Activated T-cell treated with anti-CD3 and anti-CD28 coated beads for 4 hours (primary cell): ENCODE measurements around the gene RFX3.
"Not testable (repeated sequence)": the region's sequence is repeated elsewhere in the genome, so short reads cannot be mapped to it uniquely, and the experiment has no call there.

Experiments used
- DNase-seq: peaks from one replicate; pipeline ENCODE4 v3.0.0-alpha.2; 2020

RFX3 gene

DNA sequence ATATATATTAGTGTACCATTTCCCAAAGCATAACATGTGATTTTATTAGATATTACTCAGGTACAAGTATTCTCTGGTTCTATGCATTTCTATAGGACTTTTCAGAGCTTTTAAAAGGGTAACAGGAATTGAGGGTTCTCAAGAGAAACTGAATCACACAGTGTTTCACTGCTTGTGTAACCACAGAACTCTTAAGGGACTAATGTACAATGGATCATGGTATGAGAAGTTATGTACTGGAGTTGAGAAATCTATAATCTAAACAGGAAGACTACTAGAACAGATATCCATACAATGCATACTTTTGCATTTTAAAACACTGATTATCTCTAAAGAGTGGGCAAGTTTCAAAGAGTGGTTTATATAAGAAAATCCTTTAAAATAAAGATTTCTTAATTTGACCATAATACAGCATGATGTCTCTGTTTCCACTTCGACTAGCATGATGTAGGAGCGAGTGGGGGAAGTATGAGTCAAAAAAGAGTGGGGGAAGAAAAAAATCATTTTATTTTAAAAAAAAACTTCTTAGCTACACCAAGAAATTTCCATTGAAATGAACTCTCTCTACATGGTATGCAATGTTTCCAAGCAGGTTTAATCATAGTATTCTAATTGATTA is 183.5 kb downstream of the RFX3 start:
- no peak for DNase-seq

DNA sequence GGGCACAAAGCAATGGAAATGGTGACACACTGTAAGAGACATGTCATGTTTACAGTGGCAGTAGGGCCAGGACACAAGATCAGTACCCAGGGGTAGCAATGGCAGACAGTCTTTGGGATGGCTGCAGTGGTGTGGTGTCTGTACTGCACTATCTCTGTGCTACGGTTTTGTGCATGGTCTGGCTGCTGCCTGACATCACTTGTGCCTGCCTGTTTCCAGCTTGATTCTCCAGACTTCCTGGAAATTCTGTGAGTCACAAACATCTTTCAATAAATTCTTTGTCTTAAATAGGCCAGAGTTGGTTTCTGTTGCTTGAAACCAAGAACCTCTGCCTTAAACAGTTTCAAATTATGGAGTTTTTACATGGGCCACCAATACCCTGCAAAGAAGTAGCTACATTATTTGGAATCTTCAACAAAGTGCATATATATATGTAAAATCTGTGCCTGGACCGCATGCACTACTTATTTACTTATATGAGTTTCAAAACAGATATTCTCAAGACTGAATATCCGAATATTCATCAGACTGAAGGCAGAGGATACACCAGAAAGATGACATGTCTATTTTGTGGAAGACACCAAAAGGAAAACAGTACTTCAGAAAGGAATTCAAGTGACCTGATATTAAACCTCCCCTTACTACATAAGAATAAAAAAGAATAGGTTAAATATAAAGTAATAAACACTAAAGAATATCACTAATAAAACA is 188.1 kb downstream of the RFX3 start:
- DNase-seq, result no peak

DNA sequence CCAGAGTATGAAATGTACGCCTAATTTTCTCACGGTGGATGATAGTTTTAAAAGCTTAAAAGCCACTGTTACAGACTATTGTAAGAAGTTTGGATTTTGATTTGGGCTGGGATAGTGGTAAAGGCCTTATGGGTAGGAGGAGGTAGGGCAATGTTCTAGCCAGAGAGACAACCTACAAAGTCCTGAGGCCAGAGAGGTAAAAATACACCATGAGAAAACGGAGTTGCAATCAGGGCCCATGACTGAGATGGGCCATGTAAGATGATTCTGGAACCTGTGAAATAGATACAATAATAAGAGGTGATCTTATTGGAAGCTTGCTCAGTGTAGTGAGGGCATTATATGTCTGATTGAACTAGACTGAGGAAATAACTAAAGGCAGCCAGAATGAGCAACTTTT is 188.8 kb downstream of the RFX3 start:
- no peak for DNase-seq

DNA sequence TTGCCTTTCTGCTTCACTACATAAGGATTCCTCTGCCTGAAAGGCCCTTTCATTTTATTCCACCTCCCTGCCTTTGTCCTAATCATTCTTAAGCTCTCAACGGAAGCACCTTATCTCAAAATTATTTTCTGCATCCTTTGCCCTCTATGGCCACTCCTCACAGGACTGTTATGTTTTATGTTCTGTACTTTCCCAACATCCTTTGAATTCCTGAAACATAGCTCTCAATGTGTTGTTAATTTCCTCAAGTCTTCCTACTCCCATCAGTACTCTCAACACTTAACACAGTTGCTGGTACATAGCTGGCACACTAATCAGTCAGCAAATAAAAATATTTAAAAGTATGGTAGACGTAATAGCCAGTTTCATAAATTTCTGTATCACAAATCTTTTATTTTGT is 193.0 kb downstream of the RFX3 start:
- no peak for DNase-seq

DNA sequence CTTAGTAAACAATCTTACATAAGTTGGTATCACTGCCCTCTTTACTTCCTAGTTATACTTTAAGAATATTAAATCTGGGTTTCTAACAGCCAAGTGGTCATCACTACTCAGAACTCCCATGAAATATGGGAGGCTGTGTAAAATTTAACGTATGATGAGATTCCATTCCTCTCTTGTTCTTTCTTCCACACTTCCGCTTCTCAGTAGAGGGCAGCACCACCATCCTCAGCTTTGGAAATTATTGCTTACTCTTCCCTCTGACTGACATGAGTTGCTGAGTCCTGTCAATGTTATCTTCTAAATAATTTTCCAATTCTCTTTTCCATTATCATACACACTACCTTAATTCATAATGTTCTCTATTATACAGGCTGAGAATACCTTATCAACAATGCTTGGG is 194.0 kb downstream of the RFX3 start:
- DNase-seq, result no peak

DNA sequence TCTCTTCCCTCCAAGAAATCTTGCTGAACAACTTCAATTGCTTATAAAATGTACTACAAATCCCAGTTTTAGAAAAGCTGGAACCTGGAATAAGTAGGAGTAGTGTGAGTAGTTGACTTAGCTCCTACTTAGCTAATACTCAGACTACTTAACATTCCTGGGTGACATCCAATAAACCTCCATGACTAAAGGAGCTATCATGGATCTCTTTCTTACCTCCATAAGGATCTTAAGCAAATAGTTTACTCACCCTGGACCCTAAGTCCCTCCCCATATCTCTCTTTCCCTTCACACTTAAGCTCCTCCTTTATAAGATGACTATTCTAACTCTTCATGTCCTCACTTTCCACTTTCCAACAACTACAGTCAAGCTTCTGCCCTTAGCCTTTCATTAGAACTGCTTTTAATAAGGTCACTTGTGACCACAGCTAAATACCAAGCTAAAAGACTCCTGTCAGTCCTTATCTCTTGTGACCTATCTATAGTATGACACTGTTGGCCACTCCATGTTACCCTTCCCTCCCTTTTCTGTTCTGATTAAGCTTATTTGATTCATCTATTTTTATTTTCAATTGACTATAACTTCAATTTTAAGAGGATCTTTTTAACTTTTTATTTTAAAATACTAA is 194.9 kb downstream of the RFX3 start:
- no peak for DNase-seq

DNA sequence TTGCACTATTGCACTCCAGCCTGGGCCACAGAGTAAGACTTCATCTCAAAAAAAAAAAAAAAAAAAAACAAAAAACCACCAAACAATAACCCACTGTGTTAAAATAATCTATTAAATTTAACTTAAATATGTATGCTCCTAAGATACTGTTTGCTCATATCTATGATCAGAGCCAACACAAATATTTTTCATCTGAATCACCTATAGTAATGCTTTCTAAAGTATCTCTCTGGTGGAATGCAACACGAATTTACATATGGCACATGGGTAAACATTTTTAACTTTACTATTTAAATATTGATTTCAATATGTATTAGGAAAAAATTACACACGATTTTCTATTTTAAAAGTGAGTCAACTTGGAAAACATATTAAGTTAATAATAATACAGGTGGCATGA is 196.4 kb downstream of the RFX3 start:
- DNase-seq, result no peak

DNA sequence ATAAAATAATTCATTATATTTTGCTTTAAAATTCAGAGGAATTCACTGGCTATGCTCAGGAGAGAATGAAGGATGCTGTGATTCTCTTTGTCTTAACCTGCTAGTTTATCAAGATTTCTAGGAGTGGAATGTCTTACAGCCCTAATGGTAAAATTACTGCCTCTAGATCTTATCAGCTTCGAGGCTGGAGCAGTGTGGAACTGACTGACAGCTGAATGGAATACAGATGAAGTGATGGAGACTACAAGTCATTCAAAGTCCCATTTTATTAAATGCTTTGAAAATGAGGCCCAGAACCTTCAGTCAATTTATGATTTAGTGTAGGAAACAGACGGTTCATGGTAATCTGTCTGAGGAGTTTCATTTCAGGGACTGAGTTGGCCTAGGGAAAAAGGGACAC is 202.1 kb downstream of the RFX3 start:
- DNase-seq, result no peak

DNA sequence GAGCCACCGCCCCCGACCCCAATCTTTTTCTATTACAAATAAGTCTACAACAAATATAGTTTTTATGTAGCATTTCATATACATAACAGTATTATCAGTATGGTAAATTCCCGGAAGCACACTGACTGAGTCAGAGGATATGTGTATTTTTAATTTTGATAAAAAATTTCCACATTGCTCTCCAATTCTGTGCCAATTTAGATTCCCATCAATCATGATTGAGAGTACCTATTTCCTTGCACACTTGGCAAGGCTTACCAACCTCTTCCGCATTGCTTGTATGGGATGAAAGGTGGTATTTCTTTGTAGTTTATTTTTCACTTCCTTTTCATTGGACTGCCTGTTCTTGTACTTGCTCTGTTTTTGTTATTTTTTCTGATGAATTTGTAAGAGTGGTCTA is 204.6 kb downstream of the RFX3 start:
- DNase-seq, result no peak

DNA sequence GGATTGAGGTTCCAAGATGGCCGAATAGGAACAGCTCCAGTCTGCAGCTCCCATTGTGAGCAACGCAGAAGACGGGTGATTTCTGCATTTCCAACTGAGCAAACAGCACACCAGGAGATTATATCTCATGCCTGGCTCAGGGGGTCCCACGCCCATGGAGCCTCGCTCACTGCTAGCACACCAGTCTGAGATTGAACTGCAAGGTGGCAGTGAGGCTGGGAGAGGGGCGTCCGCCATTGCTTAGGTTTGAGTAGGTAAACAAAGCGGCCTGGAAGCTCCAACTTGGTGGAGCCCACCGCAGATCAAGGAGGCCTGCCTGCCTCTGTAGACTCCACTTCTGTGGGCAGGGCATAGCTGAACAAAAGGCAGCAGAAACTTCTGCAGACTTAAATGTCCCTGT is 213.2 kb downstream of the RFX3 start:
- not testable (repeated sequence) for DNase-seq

DNA sequence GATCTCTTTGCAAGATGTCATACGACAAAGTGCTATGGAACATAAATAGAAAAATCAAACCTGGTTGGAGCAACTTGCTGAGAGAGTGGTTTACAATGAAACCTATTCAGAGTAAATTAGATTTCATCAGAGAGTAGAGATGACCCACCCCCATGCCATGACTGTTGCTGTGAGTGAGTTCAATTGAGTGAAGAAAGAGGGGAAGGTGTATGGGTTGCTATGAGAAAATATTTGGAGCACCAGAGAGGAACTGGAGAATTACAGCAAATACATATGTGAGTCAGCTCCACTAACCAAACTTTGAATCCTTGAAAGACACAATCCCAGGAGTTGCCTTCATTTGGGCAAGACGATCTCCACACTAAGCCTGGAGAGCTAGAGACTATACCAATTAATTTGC is 217.2 kb downstream of the RFX3 start:
- no peak for DNase-seq

DNA sequence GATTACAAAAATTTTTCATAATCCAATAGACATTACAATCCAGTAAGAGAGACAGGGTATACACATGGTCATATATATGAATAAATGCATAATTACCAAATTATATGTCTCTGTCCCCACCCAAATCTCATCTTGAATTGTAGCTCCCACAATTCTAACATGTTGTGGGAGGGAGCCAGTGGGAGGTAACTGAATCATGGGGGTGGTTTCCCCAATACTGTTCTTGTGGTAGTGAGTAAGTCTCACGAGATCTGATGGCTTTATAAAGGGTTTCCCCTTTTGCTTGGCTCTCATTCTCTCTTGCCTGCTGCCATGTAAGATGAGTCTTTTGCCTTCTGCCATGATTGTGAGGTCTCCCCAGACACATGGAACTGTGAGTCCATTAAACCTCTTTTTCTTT is 221.4 kb downstream of the RFX3 start:
- not testable (repeated sequence) for DNase-seq

DNA sequence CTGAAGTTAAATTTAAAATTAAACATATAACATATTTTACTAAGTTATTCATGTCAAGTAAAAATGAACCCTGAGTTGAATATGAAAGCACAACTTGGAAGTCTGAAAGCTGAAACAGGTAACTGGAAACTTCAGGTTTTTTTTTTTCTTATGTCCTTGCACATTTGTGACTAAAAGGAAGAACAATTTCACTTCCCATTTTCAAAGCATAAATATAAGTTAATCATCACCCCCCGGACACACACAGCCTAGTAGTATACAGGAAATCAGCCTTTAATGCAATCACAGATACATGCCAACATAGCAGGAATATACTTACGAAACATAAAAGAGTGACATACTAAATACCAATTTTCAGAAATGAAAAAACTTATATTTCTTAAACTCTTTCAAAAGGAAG is 225.9 kb downstream of the RFX3 start:
- DNase-seq, result no peak

DNA sequence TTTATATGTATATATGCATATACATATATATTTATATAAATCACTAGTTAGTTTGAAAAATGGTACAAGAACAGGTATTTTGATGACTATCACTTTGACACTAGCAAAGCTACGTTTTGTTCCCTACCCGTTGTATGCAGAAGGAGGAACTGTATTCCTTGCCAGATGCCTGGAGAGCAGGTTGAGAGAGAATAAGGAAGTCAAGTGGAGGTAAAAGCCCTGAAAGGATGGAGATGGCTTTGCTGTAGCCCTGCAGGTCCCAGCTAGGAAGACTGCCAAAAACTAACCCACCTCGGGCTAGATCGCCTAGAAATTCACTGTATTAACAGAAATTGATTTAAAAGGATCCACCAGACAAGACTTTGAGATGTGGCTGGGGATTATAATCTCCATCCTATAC is 229.3 kb downstream of the RFX3 start:
- no peak for DNase-seq

DNA sequence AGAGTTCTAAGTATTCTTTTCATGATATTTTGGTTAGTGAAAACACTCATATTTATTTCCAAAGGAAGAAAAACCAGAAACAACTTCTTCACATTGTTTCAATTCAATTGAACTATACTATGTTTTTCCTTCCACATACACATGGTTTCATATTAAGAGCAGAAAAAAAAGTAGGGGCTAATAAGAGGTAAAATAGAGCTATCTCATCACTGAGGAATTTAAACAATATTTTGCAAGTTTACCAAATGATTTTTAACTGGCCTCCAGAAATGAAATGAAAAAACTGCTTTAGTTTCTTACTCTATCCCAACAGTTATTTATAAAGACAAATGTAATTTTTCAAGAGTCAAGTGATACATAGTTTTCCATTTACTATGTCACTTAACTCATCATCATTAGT is 233.5 kb downstream of the RFX3 start:
- DNase-seq, result no peak

DNA sequence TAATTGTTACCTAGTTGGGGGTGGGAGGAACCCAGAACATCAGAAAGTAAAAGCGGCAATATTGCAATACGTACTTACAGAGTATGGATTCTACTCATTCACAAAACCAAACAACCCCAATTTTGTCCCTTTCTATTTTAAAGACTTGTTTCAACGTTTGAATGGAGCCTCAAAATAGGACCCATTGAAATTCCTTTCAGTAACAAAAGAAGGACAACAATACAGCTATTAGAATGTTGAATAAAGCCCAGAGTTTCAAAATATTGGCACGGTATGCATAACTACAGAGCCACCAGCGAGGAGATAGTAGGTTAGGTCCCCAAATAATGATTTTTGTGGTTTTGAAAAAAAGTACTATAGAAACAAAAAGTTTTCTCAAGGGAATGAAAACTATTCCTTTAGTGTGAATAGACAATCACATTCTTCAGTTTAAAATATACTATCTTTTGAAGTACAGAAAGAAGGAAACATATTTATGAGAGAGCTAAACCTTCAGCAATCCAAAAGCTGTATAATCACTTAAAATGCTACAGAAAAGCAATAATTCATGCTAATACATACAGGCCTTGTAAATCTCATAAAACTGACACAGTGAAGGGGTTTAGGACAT is 235.5 kb downstream of the RFX3 start:
- no peak for DNase-seq

DNA sequence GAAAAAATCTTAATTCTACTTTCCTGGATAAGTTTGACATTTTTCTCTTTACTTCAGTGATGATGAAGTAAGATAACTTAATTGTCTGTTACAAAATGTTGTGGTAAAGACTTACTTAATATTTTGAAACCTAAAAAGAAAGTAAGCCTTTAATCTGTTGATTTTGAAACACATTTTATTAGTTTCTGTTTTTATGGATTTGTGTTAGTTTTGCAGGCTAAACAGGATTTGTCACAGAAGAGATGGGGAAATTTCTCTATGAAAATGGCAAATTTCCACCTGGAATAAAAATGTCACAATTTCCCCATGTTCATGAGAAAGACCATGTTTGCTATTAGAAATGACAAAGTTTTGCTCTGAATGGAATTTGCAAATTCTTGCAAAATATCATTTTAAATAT is 237.1 kb downstream of the RFX3 start:
- DNase-seq, result no peak

DNA sequence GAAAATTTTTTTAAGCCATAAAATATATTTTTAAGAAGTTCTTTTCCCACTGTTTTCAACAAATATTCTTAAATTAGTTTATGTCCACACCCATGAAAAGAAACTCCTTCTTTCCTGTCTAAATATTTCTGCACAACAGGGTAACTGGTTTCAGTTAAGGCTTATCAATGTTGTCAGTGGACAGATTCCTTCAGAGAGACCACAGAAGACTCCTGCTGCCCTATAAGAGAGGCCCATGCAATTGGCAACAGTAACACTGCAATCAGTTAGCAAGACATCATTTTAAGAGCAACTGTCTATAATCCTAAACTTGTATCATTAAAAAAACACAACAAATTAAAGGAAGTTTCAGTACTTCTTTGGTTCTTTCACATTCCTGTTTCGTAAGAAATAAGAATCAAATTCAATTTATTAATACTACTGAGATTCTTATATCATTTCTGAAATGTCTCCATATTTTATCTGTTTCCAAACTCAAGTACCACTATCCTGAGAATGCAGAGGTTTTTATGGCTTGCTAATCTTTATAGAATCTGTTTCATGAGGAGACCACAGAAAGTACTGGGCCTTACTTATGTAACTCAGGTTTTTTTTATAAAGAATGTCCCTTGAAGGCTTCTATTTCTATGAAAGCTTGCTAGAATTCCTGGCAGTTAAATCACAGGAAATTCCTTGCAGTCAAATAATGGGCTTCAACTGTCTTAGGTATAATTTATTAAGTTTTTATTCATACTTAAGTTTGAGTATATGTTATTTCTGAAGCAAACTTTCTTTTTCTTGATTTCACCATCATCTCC is 240.2 kb downstream of the RFX3 start:
- DNase-seq, result no peak

DNA sequence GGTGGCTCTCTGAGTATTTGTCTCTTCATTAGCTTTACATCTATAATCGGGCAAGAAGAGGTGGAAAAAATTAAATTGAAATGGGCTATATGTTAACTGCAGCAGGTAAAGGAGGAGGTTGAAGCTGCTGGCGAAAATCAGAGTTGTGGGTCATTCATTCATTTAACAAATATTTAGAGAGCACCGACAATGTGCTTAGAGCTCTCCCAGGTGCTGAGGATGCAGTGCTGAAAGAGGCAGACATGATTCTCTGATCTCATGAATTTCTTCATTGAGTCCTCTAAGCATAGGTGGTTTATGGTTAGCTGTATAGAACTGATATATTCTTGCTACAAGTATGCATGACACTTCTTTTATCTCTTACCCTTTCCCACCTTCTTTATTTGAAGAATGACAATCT is 243.4 kb downstream of the RFX3 start:
- no peak for DNase-seq

DNA sequence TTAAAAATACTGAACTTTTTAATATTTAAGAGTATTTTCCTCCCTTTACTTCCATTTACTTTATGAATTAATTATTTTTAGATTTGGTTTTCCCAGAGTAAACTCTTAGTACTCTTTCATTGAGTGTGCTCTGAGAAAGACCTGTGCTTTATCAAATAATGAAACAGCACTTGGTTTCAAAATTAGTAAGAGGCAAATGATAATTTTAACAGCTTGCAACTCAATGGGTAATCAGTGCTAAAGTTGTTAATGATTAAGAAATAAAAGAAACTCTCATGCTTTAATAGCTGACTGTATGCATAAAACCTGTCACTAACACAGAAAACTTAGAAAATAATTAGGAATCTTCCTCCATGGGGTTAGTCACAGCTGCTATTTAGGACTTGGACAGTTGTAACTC is 244.4 kb downstream of the RFX3 start:
- no peak for DNase-seq

DNA sequence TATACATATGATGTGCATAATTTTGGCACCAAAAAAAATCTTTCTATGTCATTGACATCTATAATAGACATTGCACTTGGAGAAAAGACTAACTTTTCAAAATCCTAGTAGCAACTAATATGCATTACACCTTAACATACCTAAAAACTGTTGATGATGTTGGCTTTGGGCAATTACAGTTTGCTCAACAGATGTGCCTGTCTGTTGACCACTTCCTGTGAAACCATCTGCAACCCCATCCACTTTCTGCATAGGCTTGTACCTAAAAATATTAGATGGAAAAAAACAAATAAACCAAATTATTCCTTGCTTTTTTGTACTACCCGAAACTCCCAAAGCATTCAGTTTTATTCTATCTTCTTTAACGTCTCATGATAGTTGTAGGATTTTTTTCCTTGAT is 248.6 kb downstream of the RFX3 start:
- DNase-seq, result no peak

DNA sequence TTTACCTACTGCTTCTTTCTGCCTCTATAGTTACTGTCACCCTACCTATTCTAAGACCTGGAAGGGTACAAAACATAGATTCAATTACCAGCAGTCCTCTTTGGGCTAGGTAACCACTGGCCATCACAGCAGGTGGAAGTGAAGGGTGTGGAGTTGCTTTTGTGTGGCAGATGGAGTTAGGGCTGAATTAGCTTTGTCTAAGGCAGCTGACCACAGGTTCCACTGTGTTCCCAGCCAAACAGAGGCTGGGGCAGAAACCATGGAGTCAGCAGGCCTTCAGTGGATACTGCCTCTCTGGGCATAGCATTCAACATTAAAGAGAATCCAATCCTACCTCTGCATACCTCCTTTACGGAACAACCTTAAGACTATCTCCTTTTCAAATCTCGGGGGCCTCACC is 254.2 kb downstream of the RFX3 start:
- DNase-seq, result no peak

DNA sequence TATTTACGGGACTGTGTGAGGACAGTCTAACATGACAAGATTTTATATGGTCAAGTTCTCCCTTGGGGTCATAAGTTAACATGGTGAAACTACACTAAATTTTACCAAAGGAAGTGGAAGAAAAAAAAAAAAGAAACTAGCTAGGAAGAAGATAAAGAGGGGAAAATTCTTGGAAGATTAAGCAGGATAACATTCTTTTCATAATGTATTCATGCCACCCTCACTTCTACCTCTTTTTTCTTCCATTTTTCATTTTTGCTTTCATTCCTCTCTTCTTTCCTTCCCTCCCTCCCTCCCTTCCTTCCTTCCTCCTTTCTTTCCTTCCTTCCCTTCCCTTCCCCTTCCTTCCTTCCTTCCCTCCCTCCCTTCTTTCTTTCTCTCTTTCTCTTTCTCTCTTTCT is 254.6 kb downstream of the RFX3 start:
- DNase-seq, result no peak
